Endometrium (tissue), 2 donors: ENCODE data around the gene NSFL1C.
"Not testable (repeated sequence)": the region's sequence is repeated elsewhere in the genome, so short reads cannot be mapped to it uniquely, and the experiment has no call there.

Experiments used
- FAIRE-seq: peaks from 2 replicates; lab custom pipeline; 2012; peaks lifted over from hg19 to GRCh38; lab: Jason Lieb, UNC
- donor health status: control.
- donor health status: control.

Gene NSFL1C

GRCh38 chr20:1466211-1467081 is at the start of gene NSFL1C:
Gene NSFL1C, minus strand, starts transcription at chr20:1466849. Its CDS starts 25 bp downstream, at chr20:1466824.
- FAIRE-seq = no peak

GRCh38 chr20:1513801-1514200 is 47.2 kb upstream of the NSFL1C start:
- no peak for FAIRE-seq

- no peak for FAIRE-seq
Observed at GRCh38 chr20:1509237-1509636, 42.6 kb upstream of the NSFL1C start.

GRCh38 chr20:1508574-1508973 is 41.9 kb upstream of the NSFL1C start:
- FAIRE-seq = no peak

GRCh38 chr20:1507276-1507675 is 40.6 kb upstream of the NSFL1C start:
- FAIRE-seq = no peak

- FAIRE-seq = no peak
Observed at GRCh38 chr20:1505871-1506270, 39.2 kb upstream of the NSFL1C start.

GRCh38 chr20:1505361-1505760 is 38.7 kb upstream of the NSFL1C start:
- FAIRE-seq = no peak

- FAIRE-seq = no peak
Observed at GRCh38 chr20:1503564-1504227, 37.0 kb upstream of the NSFL1C start.

- no peak for FAIRE-seq
Observed at GRCh38 chr20:1500496-1500895, 33.8 kb upstream of the NSFL1C start.

- FAIRE-seq = no peak
Observed at GRCh38 chr20:1499528-1500420, 33.1 kb upstream of the NSFL1C start.

- FAIRE-seq = not testable (repeated sequence)
Observed at GRCh38 chr20:1497371-1497770, 30.7 kb upstream of the NSFL1C start.

GRCh38 chr20:1496930-1497329 is 30.3 kb upstream of the NSFL1C start:
- no peak for FAIRE-seq

- no peak for FAIRE-seq
Observed at GRCh38 chr20:1494436-1494835, 27.8 kb upstream of the NSFL1C start.

GRCh38 chr20:1493536-1493935 is 26.9 kb upstream of the NSFL1C start:
- no peak for FAIRE-seq

GRCh38 chr20:1491860-1492642 is 25.4 kb upstream of the NSFL1C start:
- FAIRE-seq = no peak

- no peak for FAIRE-seq
Observed at GRCh38 chr20:1491281-1491840, 24.7 kb upstream of the NSFL1C start, which contains the start of gene SIRPB2. Gene SIRPB2, minus strand, starts transcription at chr20:1491420. Its CDS starts 61 bp downstream, at chr20:1491359.

GRCh38 chr20:1490643-1491195 is 24.1 kb upstream of the NSFL1C start:
- FAIRE-seq = no peak

- FAIRE-seq = no peak
Observed at GRCh38 chr20:1489764-1490436, 23.3 kb upstream of the NSFL1C start.

GRCh38 chr20:1489325-1489724 is 22.7 kb upstream of the NSFL1C start:
- no peak for FAIRE-seq

GRCh38 chr20:1486566-1486965 is 19.9 kb upstream of the NSFL1C start:
- no peak for FAIRE-seq
